GM19467 (cell line): ENCODE results near the gene TPRG1L.

ENCODE experiments used
- ATAC-seq: cut with Tn5 transposase; IDR thresholded peaks from one replicate; pipeline ENCODE4 v1.9.1; 2021; ENCODE audit warnings: mild to moderate bottlenecking, moderate library complexity; ENCODE audit not compliant: unreplicated experiment

Gene TPRG1L

DNA sequence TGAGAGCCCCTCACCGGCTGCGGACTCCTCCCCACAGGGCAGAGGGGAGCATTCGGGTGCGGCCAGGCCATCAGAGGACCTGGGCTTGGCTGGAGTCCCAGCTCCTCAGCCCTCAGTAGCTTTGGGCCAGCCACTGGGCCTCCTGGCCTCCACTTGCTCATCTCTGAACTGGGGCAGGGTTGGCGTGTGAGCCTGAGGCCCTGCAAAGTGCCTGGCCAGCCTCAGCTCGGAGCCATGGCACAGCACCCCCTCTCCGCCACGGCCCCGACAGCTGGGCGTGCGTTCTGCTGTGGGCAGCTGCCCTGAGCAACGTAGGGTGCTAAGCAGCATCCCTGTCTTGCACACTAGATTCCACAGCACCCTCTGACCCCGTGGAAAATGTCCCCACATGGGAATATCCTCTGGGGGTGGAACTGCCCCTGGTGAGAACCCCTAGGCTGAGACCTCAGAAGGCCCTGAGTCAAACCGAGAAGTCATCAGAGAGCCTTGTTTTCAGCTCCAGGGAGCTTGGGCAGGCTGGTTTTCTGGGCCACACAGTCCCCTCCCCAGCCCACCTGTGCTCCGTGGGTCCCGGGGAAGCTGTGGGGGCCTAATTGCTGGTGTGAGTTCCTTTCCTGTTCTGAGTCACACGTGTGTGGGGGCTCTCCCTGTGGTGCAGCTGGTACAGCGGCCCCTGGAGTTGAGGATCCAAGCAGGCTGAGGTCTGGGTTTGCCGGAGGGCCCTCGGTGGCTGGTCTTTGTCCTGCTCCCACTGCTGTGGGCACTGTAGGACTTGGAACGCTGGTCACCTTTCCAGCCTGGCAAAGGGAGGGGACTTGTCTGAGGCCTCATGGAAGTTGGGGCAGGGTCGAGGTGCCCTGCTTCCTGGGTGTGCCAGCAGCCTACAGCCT lies 52.0 kb downstream of the TPRG1L start:
- ATAC-seq, result peak; percentile 51

- ATAC-seq, result peak; percentile 4
Observed at GRCh38 chr1:3677484-3677883, 52.7 kb downstream of the TPRG1L start.

- no peak for ATAC-seq
Observed at GRCh38 chr1:3678361-3679097, 53.7 kb downstream of the TPRG1L start.

DNA sequence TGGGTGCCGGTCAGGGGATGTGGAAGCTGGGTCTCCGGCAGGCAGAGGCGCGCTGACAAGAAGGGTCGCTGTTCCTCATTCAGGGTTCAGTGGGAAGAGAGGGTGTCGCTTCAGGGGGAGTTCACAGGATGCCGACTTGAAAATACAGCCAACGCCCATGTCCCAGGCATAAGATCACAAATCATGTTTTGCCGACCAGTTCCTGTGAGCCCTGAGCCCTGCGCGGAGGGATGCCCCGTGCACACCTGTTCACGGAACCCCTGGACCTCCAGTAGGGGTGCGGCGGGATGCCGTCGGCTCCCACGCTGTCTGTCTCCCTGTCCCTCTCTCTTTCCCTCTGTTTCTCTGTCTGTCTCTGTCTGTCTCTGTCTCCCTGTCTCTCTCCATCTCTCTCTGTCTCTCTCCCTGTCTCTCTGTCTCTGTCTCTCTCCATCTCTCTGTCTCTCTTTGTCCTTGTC lies 54.3 kb downstream of the TPRG1L start:
- no peak for ATAC-seq
